ENCODE data around the gene PIK3R3.

DNA sequence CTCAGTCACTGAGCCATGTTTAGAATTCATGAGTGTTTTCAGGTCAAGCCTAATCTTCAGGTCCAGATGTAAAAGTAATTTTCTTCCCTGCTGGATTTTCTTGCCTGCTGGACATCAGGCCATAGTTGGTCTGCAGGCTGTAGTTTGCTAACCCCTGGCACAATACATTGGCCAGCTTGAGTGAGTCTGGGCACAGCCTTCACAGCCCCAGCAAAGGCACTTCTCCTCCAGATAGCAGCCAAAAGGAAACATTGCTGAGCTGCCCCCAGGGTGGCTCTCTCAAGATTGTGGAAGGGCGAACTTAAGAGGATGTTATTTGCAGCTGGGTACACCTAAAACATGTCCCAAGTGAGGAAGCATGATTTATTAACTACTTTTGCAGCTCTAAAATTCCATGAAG is 126.8 kb downstream of the PIK3R3 start:
- TF ChIP-seq POLR2A (IDR thresholded peaks at IDR 0.05) = no peak
- TF ChIP-seq CTCF (IDR thresholded peaks at IDR 0.05) = no peak
- TF ChIP-seq POLR2AphosphoS5 (IDR thresholded peaks at IDR 0.05) = no peak

All from stomach (tissue), 4 donors.